ENCODE results near the gene CEBPZOS. TPM values are rescaled to one million over a fixed set of nuclear protein-coding genes. Genes with fewer than 3 reads are reported as not detected.

The CEBPZOS gene
- total RNA-seq, 1 experiment from 2014 or later: 40.7 TPM

DNA sequence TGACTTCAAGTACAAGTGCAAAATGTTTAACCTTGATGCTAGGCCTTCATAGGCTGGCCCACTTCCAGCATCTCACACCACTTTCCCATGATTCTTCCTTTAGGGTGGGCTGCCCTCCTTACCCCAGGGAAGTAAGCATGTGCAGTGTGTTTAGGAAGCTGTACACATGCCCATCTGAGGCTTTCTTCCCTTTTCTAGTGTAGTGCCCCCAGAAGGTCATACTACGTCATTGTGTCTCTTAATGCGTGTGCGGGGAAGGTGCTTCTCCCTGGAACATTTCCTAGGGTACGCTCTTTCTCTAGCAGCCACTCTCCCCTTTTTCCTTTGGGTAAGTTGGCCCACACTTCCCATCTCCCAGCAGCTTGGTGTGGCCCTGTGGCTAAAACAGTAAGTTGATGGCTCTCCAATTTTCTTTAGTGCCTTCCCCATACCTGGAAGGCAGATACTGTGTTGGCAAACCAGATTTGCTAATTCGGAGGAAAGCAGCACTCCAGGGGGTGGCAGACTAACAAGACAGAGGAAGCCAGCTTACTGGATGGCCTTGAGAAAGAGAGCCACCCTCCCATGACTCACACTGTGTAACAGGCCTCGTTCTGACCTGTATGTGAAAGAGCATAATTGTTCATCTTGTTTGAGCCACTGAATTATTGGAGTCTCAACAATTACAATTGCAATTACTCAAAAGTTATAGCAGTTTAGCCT lies 6.7 kb upstream of the CEBPZOS start:
- TF ChIP-seq, protein P1, sequence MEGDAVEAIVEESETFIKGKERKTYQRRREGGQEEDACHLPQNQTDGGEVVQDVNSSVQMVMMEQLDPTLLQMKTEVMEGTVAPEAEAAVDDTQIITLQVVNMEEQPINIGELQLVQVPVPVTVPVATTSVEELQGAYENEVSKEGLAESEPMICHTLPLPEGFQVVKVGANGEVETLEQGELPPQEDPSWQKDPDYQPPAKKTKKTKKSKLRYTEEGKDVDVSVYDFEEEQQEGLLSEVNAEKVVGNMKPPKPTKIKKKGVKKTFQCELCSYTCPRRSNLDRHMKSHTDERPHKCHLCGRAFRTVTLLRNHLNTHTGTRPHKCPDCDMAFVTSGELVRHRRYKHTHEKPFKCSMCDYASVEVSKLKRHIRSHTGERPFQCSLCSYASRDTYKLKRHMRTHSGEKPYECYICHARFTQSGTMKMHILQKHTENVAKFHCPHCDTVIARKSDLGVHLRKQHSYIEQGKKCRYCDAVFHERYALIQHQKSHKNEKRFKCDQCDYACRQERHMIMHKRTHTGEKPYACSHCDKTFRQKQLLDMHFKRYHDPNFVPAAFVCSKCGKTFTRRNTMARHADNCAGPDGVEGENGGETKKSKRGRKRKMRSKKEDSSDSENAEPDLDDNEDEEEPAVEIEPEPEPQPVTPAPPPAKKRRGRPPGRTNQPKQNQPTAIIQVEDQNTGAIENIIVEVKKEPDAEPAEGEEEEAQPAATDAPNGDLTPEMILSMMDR (IDR thresholded peaks at IDR 0.05; ENCODE audit: unreplicated experiment): no peak
- CTCF ChIA-PET: interaction anchor here (0.9 kb wide), 1 partner anchor 11 kb away, joined by 3 read pairs; no protein-coding TSS in a partner anchor
- BruUV-seq (replicated peaks): no TSS peak
- no peak overlapping the region for H3K4me3 Mint-ChIP-seq (ENCODE audit: low read depth, unreplicated experiment)
- H3K4me1 Mint-ChIP-seq (ENCODE audit: low read depth, unreplicated experiment): peaks cover 19% of the 10 kb centered on the region
- H3K27me3 Mint-ChIP-seq (ENCODE audit: unreplicated experiment): no peaks in the 10 kb centered on the region
- intact Hi-C loops (cut with micrococcal nuclease; ENCODE audit: unreplicated experiment): no loop called here
- peak overlapping the region; percentile 94 for H3K27ac Mint-ChIP-seq (ENCODE audit: unreplicated experiment)
- peak; percentile 70 for DNase-seq
- H3K36me3 Mint-ChIP-seq (ENCODE audit: insufficient read depth, unreplicated experiment): peaks cover 6% of the 10 kb centered on the region
- H3K9me3 Mint-ChIP-seq (ENCODE audit: low read depth, unreplicated experiment): no peaks in the 10 kb centered on the region

DNA sequence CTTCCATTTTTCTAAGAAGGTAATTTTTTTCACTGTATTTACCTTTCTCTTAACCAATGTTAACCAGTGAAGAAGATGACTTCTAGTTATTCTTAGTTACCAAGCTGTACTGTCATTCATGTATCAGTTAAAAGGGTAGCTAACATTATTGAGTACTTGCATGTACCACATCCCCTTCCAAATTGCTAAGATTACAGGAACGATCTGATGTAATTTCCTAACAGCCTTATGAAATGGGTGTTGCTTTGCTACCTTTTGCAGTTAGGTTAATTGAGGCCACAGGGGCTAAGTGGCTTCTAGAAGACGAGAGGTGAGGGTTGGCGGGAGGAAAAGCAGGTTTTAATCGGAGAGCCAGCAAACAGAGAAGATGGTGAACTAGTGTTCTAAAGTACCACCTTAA lies 6.0 kb upstream of the CEBPZOS start:
- no peaks in the 10 kb centered on the region for H3K27me3 Mint-ChIP-seq (ENCODE audit: unreplicated experiment)
- TF ChIP-seq, protein P1 (IDR thresholded peaks at IDR 0.05; ENCODE audit: unreplicated experiment): no peak
- CTCF ChIA-PET: interaction anchor here (0.9 kb wide), 1 partner anchor 12 kb away, joined by 3 read pairs; no protein-coding TSS in a partner anchor
- peak overlapping the region; percentile 94 for H3K27ac Mint-ChIP-seq (ENCODE audit: unreplicated experiment)
- H3K4me1 Mint-ChIP-seq (ENCODE audit: low read depth, unreplicated experiment): peaks cover 19% of the 10 kb centered on the region
- no peak overlapping the region for H3K4me3 Mint-ChIP-seq (ENCODE audit: low read depth, unreplicated experiment)
- H3K9me3 Mint-ChIP-seq (ENCODE audit: low read depth, unreplicated experiment): no peaks in the 10 kb centered on the region
- DNase-seq: no peak
- H3K36me3 Mint-ChIP-seq (ENCODE audit: insufficient read depth, unreplicated experiment): peaks cover 6% of the 10 kb centered on the region
- BruUV-seq (replicated peaks): no TSS peak
- intact Hi-C loops (cut with micrococcal nuclease; ENCODE audit: unreplicated experiment): no loop called here

DNA sequence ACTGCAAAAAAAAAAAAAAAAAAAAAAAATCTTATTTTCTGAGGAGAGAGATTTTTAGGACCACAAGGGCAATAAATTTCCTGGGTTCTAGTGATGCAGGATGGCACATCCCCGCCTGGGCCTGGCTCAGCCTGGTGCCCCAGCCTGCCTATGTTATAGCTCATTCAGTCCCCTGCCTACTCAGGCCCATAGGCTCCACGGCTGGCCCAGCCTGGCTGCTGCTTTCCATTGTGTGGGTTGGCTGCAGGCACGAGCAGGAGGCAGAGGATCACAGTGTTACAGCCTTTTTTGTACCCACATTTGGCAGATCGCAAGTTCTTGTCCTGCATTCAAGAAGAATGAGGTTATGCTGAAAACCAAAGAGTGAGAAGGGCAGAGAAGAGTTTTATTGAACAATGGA lies 5.0 kb upstream of the CEBPZOS start:
- TF ChIP-seq, protein P1 (IDR thresholded peaks at IDR 0.05; ENCODE audit: unreplicated experiment): no peak

DNA sequence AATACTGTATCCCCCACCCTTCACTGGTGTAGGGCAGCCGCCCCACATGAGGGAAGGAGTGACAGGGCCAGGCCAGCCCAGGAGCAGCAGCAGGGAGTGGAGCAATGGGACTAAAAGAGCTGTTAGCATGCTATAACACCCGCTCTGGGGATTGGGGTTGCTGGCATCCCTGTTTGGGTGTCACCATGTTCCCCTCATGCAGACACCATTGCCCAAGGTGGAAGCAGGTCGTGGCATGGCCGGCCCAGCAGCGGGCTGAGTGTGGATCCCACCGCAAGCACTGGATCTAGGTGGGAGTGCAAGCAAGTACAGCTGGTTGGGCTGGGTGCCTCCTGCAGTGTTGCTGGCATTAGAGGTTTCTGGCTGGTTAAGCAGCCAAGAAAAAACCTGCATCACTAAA lies 4.5 kb upstream of the CEBPZOS start:
- Mint-ChIP-seq H3K9me3 (ENCODE audit: low read depth, unreplicated experiment) (peaks cover 2% of the 10 kb centered on the region), H3K27ac (ENCODE audit: unreplicated experiment) (no peak overlapping the region), H3K27me3 (ENCODE audit: unreplicated experiment) (no peaks in the 10 kb centered on the region), H3K36me3 (ENCODE audit: insufficient read depth, unreplicated experiment) (peaks cover 14% of the 10 kb centered on the region), H3K4me3 (ENCODE audit: low read depth, unreplicated experiment) (no peak overlapping the region), H3K4me1 (ENCODE audit: low read depth, unreplicated experiment) (peaks cover 19% of the 10 kb centered on the region)
- intact Hi-C loops (cut with micrococcal nuclease; ENCODE audit: unreplicated experiment): no loop called here
- BruUV-seq (replicated peaks): no TSS peak
- CTCF ChIA-PET: no interaction called here
- TF ChIP-seq, protein P1 (IDR thresholded peaks at IDR 0.05; ENCODE audit: unreplicated experiment): no peak
- no peak for DNase-seq

More for the DNA sequence above, 5.0 kb upstream of the CEBPZOS start:
- Mint-ChIP-seq H3K27ac (ENCODE audit: unreplicated experiment) (no peak overlapping the region), H3K4me1 (ENCODE audit: low read depth, unreplicated experiment) (peaks cover 19% of the 10 kb centered on the region), H3K27me3 (ENCODE audit: unreplicated experiment) (no peaks in the 10 kb centered on the region), H3K36me3 (ENCODE audit: insufficient read depth, unreplicated experiment) (peaks cover 9% of the 10 kb centered on the region), H3K9me3 (ENCODE audit: low read depth, unreplicated experiment) (peaks cover 2% of the 10 kb centered on the region), H3K4me3 (ENCODE audit: low read depth, unreplicated experiment) (no peak overlapping the region)
- intact Hi-C loops (cut with micrococcal nuclease; ENCODE audit: unreplicated experiment): no loop called here
- CTCF ChIA-PET: no interaction called here
- DNase-seq: no peak
- BruUV-seq (replicated peaks): no TSS peak

All from Calu3 (cell line).